ENCODE measurements around the gene PLA2G12B. TPM values are rescaled to one million over a fixed set of nuclear protein-coding genes. Genes with fewer than 3 reads are reported as not detected.

Gene PLA2G12B
- total and polyA plus RNA-seq, 2 of the 8 experiments (the other 6 are each of a cell fraction or from before 2014, with no cell fraction given) = not detected

DNA sequence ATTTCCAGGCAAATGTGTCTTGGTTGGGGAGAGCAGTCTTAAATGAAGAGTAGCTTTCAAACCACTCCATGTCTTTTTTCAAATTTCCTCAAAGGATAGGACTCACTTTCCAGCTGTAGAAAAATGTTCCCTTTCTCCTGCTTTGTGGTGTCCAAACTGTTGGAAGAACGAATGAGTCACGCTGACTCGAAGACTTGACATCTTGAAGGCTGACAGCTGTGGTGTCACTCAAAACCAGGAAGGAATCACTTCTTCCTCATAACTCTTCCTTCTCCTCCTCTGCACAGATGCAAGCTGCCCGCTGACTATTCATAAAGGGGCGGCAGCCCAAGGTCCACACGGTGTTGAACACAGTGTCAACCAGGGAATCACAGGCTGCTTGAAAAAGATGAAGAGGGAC lies 19.2 kb downstream of the PLA2G12B start:
- Histone ChIP-seq H2AFZ (ENCODE audit: low read length) (no peak overlapping the region), H3K23me2 (ENCODE audit: low read depth, low read length) (no peaks in the 10 kb centered on the region), H3K4me1 (replicated peaks in 1 of 4; ENCODE audit: control insufficient read depth in 3 of 4, insufficient read depth in 4 of 4, low read length in 3 of 4) (no peaks in the 10 kb centered on the region), H4K5ac (ENCODE audit: insufficient read length, low read depth, low read length) (no peak overlapping the region), H4K20me1 (replicated peaks in 1 of 2; ENCODE audit: control insufficient read depth in 1 of 2, insufficient read depth in 2 of 2, low read length in 2 of 2) (no peaks in the 10 kb centered on the region), H3K27me3 (replicated peaks in 1 of 4; ENCODE audit: control insufficient read depth in 3 of 4, extremely low read depth in 1 of 4, insufficient read depth in 3 of 4, low read length in 3 of 4) (no peaks in the 10 kb centered on the region), H2BK12ac (ENCODE audit: low read depth, low read length) (no peak overlapping the region), H3K18ac (ENCODE audit: extremely low read depth, low read length) (no peak overlapping the region), H3K79me1 (ENCODE audit: low read depth, low read length) (no peaks in the 10 kb centered on the region), H3K14ac (ENCODE audit: insufficient read length) (no peak overlapping the region), H3K4ac (replicated peaks; ENCODE audit: insufficient read length, low read depth, low read length) (no peak overlapping the region), H3K9ac (replicated peaks in 1 of 4; ENCODE audit: extremely low read depth in 1 of 4, low read depth in 3 of 4, low read length in 3 of 4) (no peak overlapping the region), H3K27ac (ENCODE audit: low read depth, low read length) (no peak overlapping the region), H4K91ac (replicated peaks; ENCODE audit: insufficient read length, low read length) (no peak overlapping the region), H2BK120ac (replicated peaks; ENCODE audit: low read depth, low read length) (no peak overlapping the region), H3K4me3 (ENCODE audit: extremely low read depth in 1 of 4, insufficient read depth in 2 of 4, low read depth in 3 of 4, low read length in 4 of 4) (no peak overlapping the region), H3K9me3 (ENCODE audit: insufficient read depth in 2 of 2, low read depth in 1 of 2, low read length in 1 of 2) (no peaks in the 10 kb centered on the region), H3K79me2 (ENCODE audit: control insufficient read depth in 1 of 2, insufficient read depth in 2 of 2, low read length in 2 of 2) (no peaks in the 10 kb centered on the region), H3K23ac (ENCODE audit: insufficient read length) (no peak overlapping the region), H3K36me3 (ENCODE audit: control insufficient read depth in 2 of 4, insufficient read depth in 4 of 4, low read length in 3 of 4) (no peaks in the 10 kb centered on the region), H2AK5ac (ENCODE audit: low read depth, low read length) (no peak overlapping the region), H4K8ac (ENCODE audit: extremely low read depth, insufficient read depth, low read length) (no peak overlapping the region), H3K56ac (replicated peaks; ENCODE audit: insufficient read length, low read depth, low read length) (no peak overlapping the region), H2BK20ac (ENCODE audit: low read length) (no peak overlapping the region), H2BK5ac (ENCODE audit: low read depth, low read length) (no peak overlapping the region), H2BK15ac (ENCODE audit: low read length) (no peak overlapping the region), H3K4me2 (ENCODE audit: insufficient read depth in 1 of 2, low read depth in 2 of 2, low read length in 2 of 2) (no peak overlapping the region)
- WGBS, 2 experiments (ENCODE audit: extremely low coverage in 1 of 2, insufficient coverage in 1 of 2, insufficient read length in 1 of 2, insufficient replicate concordance in 2 of 2, low coverage in 1 of 2, low lambda C conversion rate in 2 of 2, missing lambda C conversion rate in 1 of 2) = 92% methylated on average over 6 of the region's 6 CpGs; no CpG with 5 or more reads in 1 of the 2 experiments
- FAIRE-seq = no peak
- ChIA-PET POLR2A (ENCODE audit: partially characterized antibody) (interaction anchor here (2.2 kb wide), 1 partner anchor 19 kb away, joined by 6 read pairs; the partner anchor contains the start of gene PLA2G12B), CTCF (ENCODE audit: partially characterized antibody) (interaction anchor here (0.6 kb wide), 1 partner anchor 142 kb away, joined by 3 read pairs; no protein-coding TSS in a partner anchor)
- DNase-seq (ENCODE audit: low read depth in 1 of 2, low spot score in 2 of 2) = no peak
- TF ChIP-seq YY1 (IDR thresholded peaks at IDR 0.05; ENCODE audit: low read depth, low read length) = no peak
- TF ChIP-seq ZNF274 (IDR thresholded peaks at IDR 0.05; ENCODE audit: borderline replicate concordance, extremely low read depth, low read length) = no peak
- TF ChIP-seq POU5F1 (IDR thresholded peaks at IDR 0.05; ENCODE audit: low read depth, low read length) = no peak
- TF ChIP-seq, protein P1, sequence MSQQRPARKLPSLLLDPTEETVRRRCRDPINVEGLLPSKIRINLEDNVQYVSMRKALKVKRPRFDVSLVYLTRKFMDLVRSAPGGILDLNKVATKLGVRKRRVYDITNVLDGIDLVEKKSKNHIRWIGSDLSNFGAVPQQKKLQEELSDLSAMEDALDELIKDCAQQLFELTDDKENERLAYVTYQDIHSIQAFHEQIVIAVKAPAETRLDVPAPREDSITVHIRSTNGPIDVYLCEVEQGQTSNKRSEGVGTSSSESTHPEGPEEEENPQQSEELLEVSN (IDR thresholded peaks at IDR 0.05) = no peak
- TF ChIP-seq JUN (IDR thresholded peaks at IDR 0.05; ENCODE audit: low read depth, low read length) = no peak
- TF ChIP-seq SP1 (IDR thresholded peaks at IDR 0.05; ENCODE audit: low read depth, low read length) = no peak
- TF ChIP-seq RAD21 (IDR thresholded peaks at IDR 0.05 in 1 of 2, conservative IDR thresholded peaks at IDR 0.05 in 1 of 2; ENCODE audit: low read depth in 2 of 2, low read length in 2 of 2) = no peak
- TF ChIP-seq SP2 (IDR thresholded peaks at IDR 0.05; ENCODE audit: low read length) = no peak

Measured in H1 (cell line).